Thymus (tissue), 11 donors: ENCODE results near the gene KANK4. TPM values are rescaled to one million over a fixed set of nuclear protein-coding genes. Genes with fewer than 3 reads are reported as not detected.

Experiments used
- DNase-seq, 9 donors: peaks; one replicate each; pipeline ENCODE4 v3.0.0-alpha.2; 2013; ENCODE audit warnings: low spot score in 9 of 9, low read depth in 6 of 9, missing footprints in 1 of 9
- H3K27ac ChIP-seq, 2 donors: one replicate each; pipeline ENCODE4 v1.5.1; 2013; ENCODE audit warnings: control low read depth in 1 of 2, low read depth in 1 of 2, low read length in 1 of 2, mild to moderate bottlenecking in 1 of 2, moderate library complexity in 1 of 2
- H3K27me3 ChIP-seq, 2 donors: one replicate each; pipeline ENCODE4 v1.5.1; 2013; ENCODE audit warnings: low read length in 1 of 2; ENCODE audit not compliant: control insufficient read depth in 2 of 2, insufficient read depth in 1 of 2
- H3K36me3 ChIP-seq, 2 donors: one replicate each; pipeline ENCODE4 v1.5.1; 2013; ENCODE audit warnings: low read length in 1 of 2, mild to moderate bottlenecking in 1 of 2, moderate library complexity in 1 of 2; ENCODE audit not compliant: control insufficient read depth in 2 of 2, insufficient read depth in 2 of 2
- H3K4me1 ChIP-seq, 2 donors: one replicate each; pipeline ENCODE4 v1.5.1; 2013; ENCODE audit warnings: low read length in 2 of 2; ENCODE audit not compliant: control insufficient read depth in 2 of 2, insufficient read depth in 2 of 2
- H3K4me3 ChIP-seq, 2 donors: one replicate each; pipeline ENCODE4 v1.5.1; 2013; ENCODE audit warnings: low read length in 2 of 2, control low read depth in 1 of 2, mild to moderate bottlenecking in 1 of 2
- H3K9me3 ChIP-seq, 2 donors: one replicate each; pipeline ENCODE4 v1.5.1; 2013; ENCODE audit warnings: low read length in 1 of 2, mild to moderate bottlenecking in 1 of 2; ENCODE audit not compliant: control insufficient read depth in 2 of 2, insufficient read depth in 1 of 2
- WGBS: extraction: QIAGEN DNeasy Blood & Tissue Kit; methylation state at CpG from one replicate; pipeline ENCODE4 v1.1.7; 2013; 5-methylcytosine and 5-hydroxymethylcytosine counted together
- polyA plus RNA-seq: library from polyadenylated mRNA; stranded (reverse); fragments of 200-250 nt; gene quantifications from one replicate; pipeline ENCODE4 v1.2.3, GENCODE V29; 2013
- total RNA-seq: library from RNA; stranded (reverse); fragments of 120-200 nt; gene quantifications from one replicate; pipeline ENCODE4 v1.2.4, GENCODE V29; 2013
- donor health status: healthy.

KANK4 gene
- total and polyA plus RNA-seq, 2 donors: 0.21 to 0.99 TPM

DNA sequence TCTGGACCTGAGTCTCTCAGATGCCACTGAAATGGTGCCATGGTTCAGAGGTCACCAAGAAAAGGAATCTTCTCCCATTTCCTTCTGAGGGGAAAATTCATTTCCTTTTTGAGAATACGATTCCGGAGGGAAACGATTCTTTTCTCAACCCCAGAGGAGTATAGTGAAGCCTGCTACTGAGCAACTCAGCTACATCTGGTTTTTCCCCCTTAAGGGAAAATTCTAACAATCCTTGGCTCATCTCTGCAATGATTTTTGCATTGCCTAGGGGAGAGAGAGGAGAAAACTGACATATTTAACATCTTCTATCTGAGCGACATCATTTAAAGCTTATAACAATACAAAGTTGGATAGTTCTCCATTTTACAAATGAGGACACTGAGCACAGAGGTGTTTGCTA lies 22.4 kb upstream of the KANK4 start:
- no peak overlapping the region for H3K4me3 ChIP-seq
- 78% methylated on average over 4 of the region's 4 CpGs for WGBS
- DNase-seq: no peak

GRCh38 chr1:62341089-62341488 lies 21.9 kb upstream of the KANK4 start:
- no peaks in the 10 kb centered on the region for H3K36me3 ChIP-seq
- DNase-seq: no peak
- H3K27me3 ChIP-seq: no peaks in the 10 kb centered on the region
- 97% methylated on average over 3 of the region's 3 CpGs for WGBS
- H3K27ac ChIP-seq: no peak overlapping the region
- no peak overlapping the region for H3K4me3 ChIP-seq
- H3K9me3 ChIP-seq: no peaks in the 10 kb centered on the region
- no peaks in the 10 kb centered on the region for H3K4me1 ChIP-seq

More for the DNA sequence above, 22.4 kb upstream of the KANK4 start:
- no peaks in the 10 kb centered on the region for H3K27me3 ChIP-seq
- H3K9me3 ChIP-seq: no peaks in the 10 kb centered on the region
- no peak overlapping the region for H3K27ac ChIP-seq
- no peaks in the 10 kb centered on the region for H3K36me3 ChIP-seq
- no peaks in the 10 kb centered on the region for H3K4me1 ChIP-seq

- no peak for DNase-seq
- H3K36me3 ChIP-seq: no peaks in the 10 kb centered on the region
- H3K27ac ChIP-seq: peak overlapping the region; percentile 11 to 74
- no peak overlapping the region for H3K4me3 ChIP-seq
- no peaks in the 10 kb centered on the region for H3K27me3 ChIP-seq
- no peaks in the 10 kb centered on the region for H3K9me3 ChIP-seq
- no peaks in the 10 kb centered on the region for H3K4me1 ChIP-seq
- 86% methylated on average over 21 of the region's 21 CpGs for WGBS
These were observed 18.7 kb upstream of the KANK4 start for GRCh38 chr1:62337706-62338631.

DNA sequence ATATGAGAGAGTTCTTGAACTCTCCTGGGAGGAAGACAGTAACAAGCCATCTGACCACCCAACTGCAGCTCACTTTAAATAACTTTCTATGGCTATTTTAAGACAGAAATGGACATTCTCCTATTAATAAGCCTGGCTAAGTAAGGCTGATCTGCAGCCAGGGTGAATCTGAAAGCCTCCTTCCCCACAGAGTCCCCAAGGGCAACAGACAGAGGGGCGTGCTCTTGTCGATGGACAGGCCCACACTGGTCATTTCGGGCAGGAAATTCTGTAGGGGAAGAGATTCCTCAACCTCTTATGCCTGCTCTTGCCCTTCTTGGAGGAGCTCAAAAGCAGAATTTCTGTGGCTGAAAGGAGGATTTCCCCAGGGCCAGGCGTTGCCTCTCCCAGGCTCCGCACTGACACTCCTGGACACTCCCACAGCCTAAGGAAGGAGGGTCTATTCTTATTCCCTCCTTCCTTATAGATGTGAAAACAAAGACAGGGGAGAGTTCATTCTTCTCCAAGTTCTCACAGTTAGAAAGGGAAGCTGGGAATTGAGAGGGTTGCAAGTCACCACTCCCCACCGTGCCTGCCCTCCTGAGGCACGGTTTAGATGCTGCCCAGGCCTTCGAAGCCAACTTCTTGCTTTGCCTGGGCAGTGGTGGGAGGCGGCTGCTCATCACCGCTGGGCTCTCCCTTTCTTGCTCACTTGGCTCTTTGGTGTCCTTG lies 17.9 kb upstream of the KANK4 start:
- DNase-seq: no peak
- Histone ChIP-seq H3K27me3 (no peaks in the 10 kb centered on the region), H3K4me3 (no peak overlapping the region), H3K9me3 (no peaks in the 10 kb centered on the region), H3K36me3 (no peaks in the 10 kb centered on the region), H3K27ac (peak overlapping the region; percentile 11 to 74), H3K4me1 (no peaks in the 10 kb centered on the region)
- 82% methylated on average over 10 of the region's 10 CpGs for WGBS

GRCh38 chr1:62336638-62336994 lies 17.4 kb upstream of the KANK4 start:
- Histone ChIP-seq H3K27me3 (no peaks in the 10 kb centered on the region), H3K4me1 (no peaks in the 10 kb centered on the region), H3K36me3 (no peaks in the 10 kb centered on the region), H3K27ac (no peak overlapping the region), H3K9me3 (no peaks in the 10 kb centered on the region), H3K4me3 (no peak overlapping the region)
- DNase-seq: no peak
- 95% methylated on average over 8 of the region's 8 CpGs for WGBS

- H3K36me3 ChIP-seq: no peaks in the 10 kb centered on the region
- DNase-seq: no peak
- H3K27ac ChIP-seq: no peak overlapping the region
- H3K9me3 ChIP-seq: no peaks in the 10 kb centered on the region
- no peaks in the 10 kb centered on the region for H3K4me1 ChIP-seq
- WGBS: 27% methylated on average over 3 of the region's 3 CpGs
- H3K4me3 ChIP-seq: no peak overlapping the region
- H3K27me3 ChIP-seq: no peaks in the 10 kb centered on the region
These were observed 16.4 kb upstream of the KANK4 start for GRCh38 chr1:62335656-62336055.

GRCh38 chr1:62334434-62334985 lies 15.3 kb upstream of the KANK4 start:
- H3K27me3 ChIP-seq: no peaks in the 10 kb centered on the region
- no peak for DNase-seq
- no peak overlapping the region for H3K4me3 ChIP-seq
- 99% methylated on average over 4 of the region's 4 CpGs for WGBS
- H3K36me3 ChIP-seq: no peaks in the 10 kb centered on the region
- H3K4me1 ChIP-seq: no peaks in the 10 kb centered on the region
- no peaks in the 10 kb centered on the region for H3K9me3 ChIP-seq
- no peak overlapping the region for H3K27ac ChIP-seq

GRCh38 chr1:62333441-62333840 lies 14.2 kb upstream of the KANK4 start:
- Histone ChIP-seq H3K4me3 (no peak overlapping the region), H3K27me3 (no peaks in the 10 kb centered on the region), H3K36me3 (no peaks in the 10 kb centered on the region), H3K27ac (no peak overlapping the region), H3K4me1 (no peaks in the 10 kb centered on the region), H3K9me3 (no peaks in the 10 kb centered on the region)
- WGBS: 69% methylated on average over 7 of the region's 7 CpGs
- no peak for DNase-seq
